ENCODE data around the gene TSPEAR. TPM values are rescaled to one million over a fixed set of nuclear protein-coding genes. Genes with fewer than 3 reads are reported as not detected.
A peak's percentile ranks its signal among the peaks of the same experiment; 100 is the strongest.
"Not testable (repeated sequence)": the region's sequence is repeated elsewhere in the genome, so short reads cannot be mapped to it uniquely, and the experiment has no call there.

Gene TSPEAR
- total and polyA plus RNA-seq, 7 experiments from 2014 or later, result 0.07 TPM; not detected in 6

DNA sequence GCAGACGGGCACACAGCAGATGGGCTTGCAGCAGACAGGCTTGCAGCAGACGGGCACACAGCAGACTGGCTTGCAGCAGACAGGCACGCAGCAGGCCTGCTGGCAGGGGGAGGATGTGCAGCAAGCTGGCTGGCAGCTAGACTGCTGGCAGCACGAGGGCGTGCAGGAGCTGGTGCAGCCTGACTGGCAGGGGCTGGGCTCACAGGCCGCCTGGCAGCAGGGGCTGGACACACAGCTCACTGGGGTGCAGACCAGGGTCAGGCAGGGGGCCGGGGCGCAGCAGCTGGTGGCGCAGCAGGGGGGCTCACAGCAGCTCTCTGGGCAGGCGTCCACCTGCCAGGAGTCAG lies 153.1 kb downstream of the TSPEAR start:
- H3K27me3 Mint-ChIP-seq, result peaks cover 0 to 37% (median 2%) of the 10 kb centered on the region in 5 donors
- H3K4me1 Mint-ChIP-seq; H3K27ac Mint-ChIP-seq; H3K4me3 ChIP-seq (ENCODE audit: low read length); H3K9me3 ChIP-seq (ENCODE audit: control insufficient read depth in 2 of 3, low read length in 3 of 3); intact Hi-C loops (cut with micrococcal nuclease); H3K4me3 Mint-ChIP-seq; H3K4me1 ChIP-seq (ENCODE audit: control insufficient read depth in 2 of 2, insufficient read depth in 2 of 2, low read length in 2 of 2); CTCF ChIA-PET; H3K36me3 ChIP-seq (ENCODE audit: control insufficient read depth in 2 of 3, insufficient read depth in 3 of 3, low read length in 3 of 3); H3K27ac ChIP-seq (ENCODE audit: low read depth, low read length); ATAC-seq; POLR2A ChIA-PET; H3K27me3 ChIP-seq (ENCODE audit: control insufficient read depth in 2 of 2, insufficient read depth in 2 of 2, low read length in 2 of 2); DNase-seq: not testable (repeated sequence)
- peaks cover 10 to 69% (median 28%) of the 10 kb centered on the region in 11 donors for H3K9me3 Mint-ChIP-seq
- peaks cover 10 to 21% (median 16%) of the 10 kb centered on the region in 5 donors for H3K36me3 Mint-ChIP-seq

DNA sequence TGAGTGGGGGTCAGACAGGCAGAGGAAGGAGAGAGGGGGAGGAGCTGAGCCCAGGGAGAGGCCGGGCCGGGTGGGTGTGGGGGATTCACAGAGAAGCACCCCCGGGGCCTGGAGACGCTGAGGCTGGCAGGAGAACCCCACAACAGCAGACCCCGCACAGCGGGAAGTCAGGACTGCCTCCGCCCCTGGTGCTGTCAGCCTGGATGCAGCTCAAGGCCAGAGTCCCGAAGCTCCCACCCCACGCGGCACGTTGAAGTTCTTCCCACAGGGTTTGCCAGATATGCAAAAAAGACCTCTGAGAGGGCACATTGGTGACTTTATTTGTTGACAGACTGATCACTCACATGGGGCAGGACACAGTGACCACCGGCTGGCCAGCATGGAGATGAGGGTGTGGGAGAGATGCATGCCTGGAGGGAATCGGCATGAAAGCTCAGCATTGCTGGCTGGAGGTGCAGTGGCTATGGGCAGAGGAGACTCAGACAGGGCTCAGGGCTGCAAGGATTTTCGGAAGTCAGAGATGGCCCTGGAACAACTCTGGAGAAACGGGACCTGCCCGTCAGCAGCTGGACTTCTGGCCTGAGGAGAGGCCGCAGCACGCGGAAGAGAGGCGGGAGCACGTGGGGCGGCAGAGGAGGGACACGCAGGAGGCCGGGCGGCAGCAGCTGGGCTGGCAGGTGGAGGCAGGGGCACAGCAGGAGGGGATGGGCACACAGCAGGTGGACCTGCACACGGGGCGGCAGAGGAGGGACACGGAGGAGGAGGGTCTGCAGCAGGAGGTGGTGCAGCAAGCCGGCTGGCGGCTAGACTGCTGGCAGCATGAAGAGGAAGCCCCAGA lies 153.7 kb downstream of the TSPEAR start:
- DNase-seq (no peak), ATAC-seq (no peak)
- H3K36me3 ChIP-seq (ENCODE audit: control insufficient read depth in 2 of 3, insufficient read depth in 3 of 3, low read length in 3 of 3), result no peaks in the 10 kb centered on the region
- Mint-ChIP-seq H3K4me3 (no peak overlapping the region), H3K27me3 (peaks cover 0 to 40% (median 2%) of the 10 kb centered on the region in 5 donors), H3K4me1 (peaks cover 0 to 4% (median 0%) of the 10 kb centered on the region in 7 donors), H3K36me3 (peaks cover 9 to 21% (median 21%) of the 10 kb centered on the region in 5 donors), H3K9me3 (peaks cover 10 to 69% (median 27%) of the 10 kb centered on the region in 11 donors), H3K27ac (no peak overlapping the region)
- H3K4me1 ChIP-seq (ENCODE audit: control insufficient read depth in 2 of 2, insufficient read depth in 2 of 2, low read length in 2 of 2), result no peaks in the 10 kb centered on the region
- CTCF ChIA-PET, result interaction anchor here (0.8 kb wide), 1 partner anchor 10 kb away, joined by 3 read pairs; no protein-coding TSS in a partner anchor
- POLR2A ChIA-PET, result no interaction called here
- no peak overlapping the region for H3K4me3 ChIP-seq (ENCODE audit: low read length)
- H3K27me3 ChIP-seq (ENCODE audit: control insufficient read depth in 2 of 2, insufficient read depth in 2 of 2, low read length in 2 of 2), result no peaks in the 10 kb centered on the region
- H3K27ac ChIP-seq (ENCODE audit: low read depth, low read length), result no peak overlapping the region
- H3K9me3 ChIP-seq (ENCODE audit: control insufficient read depth in 2 of 3, low read length in 3 of 3), result peaks cover 0 to 10% (median 0%) of the 10 kb centered on the region in 3 experiments
- intact Hi-C loops (cut with micrococcal nuclease), result no loop called here

DNA sequence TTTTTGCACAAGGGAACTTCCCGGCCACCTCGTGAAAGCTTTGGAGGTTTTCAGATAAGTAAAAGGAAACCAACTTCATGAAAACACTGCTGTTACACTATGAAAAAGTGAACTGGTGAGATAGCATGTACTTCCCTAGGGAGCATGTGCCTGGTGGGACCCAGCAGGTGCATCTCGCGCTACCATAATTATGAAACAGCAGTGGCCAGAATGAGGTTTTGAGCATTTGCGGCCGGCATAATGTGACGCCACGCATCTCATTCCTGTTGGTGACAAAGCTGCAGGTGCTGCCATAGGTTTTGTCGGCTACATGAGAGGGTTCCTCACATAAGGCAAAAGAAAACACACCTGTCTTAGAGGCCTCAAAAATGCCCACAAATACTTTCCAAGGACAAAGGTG lies 154.5 kb downstream of the TSPEAR start:
- H3K4me1 ChIP-seq (ENCODE audit: control insufficient read depth in 2 of 2, insufficient read depth in 2 of 2, low read length in 2 of 2), result no peaks in the 10 kb centered on the region
- ChIA-PET POLR2A (interaction anchor here (0.7 kb wide), 1 partner anchor 244 kb away, joined by 3 read pairs; no protein-coding TSS in a partner anchor), CTCF (no interaction called here)
- no peak overlapping the region for H3K27ac ChIP-seq (ENCODE audit: low read depth, low read length)
- Mint-ChIP-seq H3K27me3 (peaks cover 0 to 34% (median 2%) of the 10 kb centered on the region in 5 donors), H3K27ac (no peak overlapping the region), H3K4me3 (no peak overlapping the region), H3K9me3 (peaks cover 5 to 61% (median 22%) of the 10 kb centered on the region in 11 donors), H3K4me1 (peaks cover 0 to 3% (median 0%) of the 10 kb centered on the region in 7 donors), H3K36me3 (peaks cover 2 to 16% (median 15%) of the 10 kb centered on the region in 5 donors)
- peaks cover 0 to 10% (median 0%) of the 10 kb centered on the region in 3 experiments for H3K9me3 ChIP-seq (ENCODE audit: control insufficient read depth in 2 of 3, low read length in 3 of 3)
- intact Hi-C loops (cut with micrococcal nuclease), result no loop called here
- DNase-seq, result no peak
- H3K36me3 ChIP-seq (ENCODE audit: control insufficient read depth in 2 of 3, insufficient read depth in 3 of 3, low read length in 3 of 3), result no peaks in the 10 kb centered on the region
- H3K27me3 ChIP-seq (ENCODE audit: control insufficient read depth in 2 of 2, insufficient read depth in 2 of 2, low read length in 2 of 2), result no peaks in the 10 kb centered on the region
- no peak overlapping the region for H3K4me3 ChIP-seq (ENCODE audit: low read length)
- no peak for ATAC-seq

DNA sequence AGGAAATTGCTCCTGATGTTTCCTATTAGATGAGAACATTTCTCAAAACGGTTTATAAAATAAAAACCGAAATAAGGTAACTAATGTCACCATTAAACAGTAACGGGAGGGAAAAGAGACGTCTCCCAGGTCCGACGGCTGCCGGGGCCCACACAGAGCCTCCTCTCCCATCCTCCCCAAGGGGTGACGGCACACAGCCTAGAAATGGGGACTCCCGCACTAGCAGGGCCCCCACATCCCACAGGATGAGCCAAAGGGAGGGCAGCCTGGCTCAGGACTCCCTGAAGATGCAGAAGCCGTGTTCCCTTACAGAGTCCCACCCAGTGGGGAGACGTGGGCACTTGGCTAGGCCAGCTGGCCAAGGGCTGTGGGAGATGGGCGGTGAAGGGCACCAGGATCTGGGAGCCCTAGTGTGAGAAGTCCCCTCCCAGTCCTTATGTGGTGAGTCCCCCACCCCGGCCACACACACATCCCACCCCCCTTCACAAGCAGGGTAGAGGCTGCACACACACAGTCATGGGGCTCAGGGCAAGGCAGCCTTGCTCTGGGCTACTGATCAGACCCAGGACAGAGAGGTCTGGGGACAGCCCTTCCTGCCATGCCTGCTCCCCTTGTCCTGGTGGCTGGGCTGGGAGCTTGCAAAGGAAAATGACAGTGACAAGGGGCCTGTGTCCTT lies 156.0 kb downstream of the TSPEAR start:
- Histone ChIP-seq H3K4me1 (ENCODE audit: control insufficient read depth in 2 of 2, insufficient read depth in 2 of 2, low read length in 2 of 2) (no peaks in the 10 kb centered on the region), H3K27ac (ENCODE audit: low read depth, low read length) (no peak overlapping the region), H3K4me3 (ENCODE audit: low read length) (no peak overlapping the region), H3K9me3 (ENCODE audit: control insufficient read depth in 2 of 3, low read length in 3 of 3) (peaks cover 0 to 10% (median 0%) of the 10 kb centered on the region in 3 experiments), H3K36me3 (ENCODE audit: control insufficient read depth in 2 of 3, insufficient read depth in 3 of 3, low read length in 3 of 3) (no peaks in the 10 kb centered on the region), H3K27me3 (ENCODE audit: control insufficient read depth in 2 of 2, insufficient read depth in 2 of 2, low read length in 2 of 2) (no peaks in the 10 kb centered on the region)
- POLR2A ChIA-PET, result no interaction called here
- Mint-ChIP-seq H3K9me3 (peaks cover under 1 to 46% (median 15%) of the 10 kb centered on the region in 11 donors), H3K36me3 (peaks cover 0 to 19% (median 10%) of the 10 kb centered on the region in 5 donors), H3K27ac (peak overlapping the region in 1 of 9 donors; percentile 34), H3K4me1 (peaks cover 0 to 5% (median 0%) of the 10 kb centered on the region in 7 donors), H3K4me3 (no peak overlapping the region), H3K27me3 (peaks cover 0 to 21% (median 2%) of the 10 kb centered on the region in 5 donors)
- no peak for ATAC-seq
- CTCF ChIA-PET, result no interaction called here
- no peak for DNase-seq
- intact Hi-C loops (cut with micrococcal nuclease), result no loop called here

GRCh38 chr21:44552681-44553080 lies 158.7 kb downstream of the TSPEAR start:
- Histone ChIP-seq H3K9me3 (ENCODE audit: control insufficient read depth in 2 of 3, low read length in 3 of 3) (peaks cover 0 to 10% (median 0%) of the 10 kb centered on the region in 3 experiments), H3K4me3 (ENCODE audit: low read length) (no peak overlapping the region), H3K27ac (ENCODE audit: low read depth, low read length) (no peak overlapping the region), H3K4me1 (ENCODE audit: control insufficient read depth in 2 of 2, insufficient read depth in 2 of 2, low read length in 2 of 2) (peaks cover 7 to 11% of the 10 kb centered on the region in 2 donors), H3K36me3 (ENCODE audit: control insufficient read depth in 2 of 3, insufficient read depth in 3 of 3, low read length in 3 of 3) (no peaks in the 10 kb centered on the region), H3K27me3 (ENCODE audit: control insufficient read depth in 2 of 2, insufficient read depth in 2 of 2, low read length in 2 of 2) (no peaks in the 10 kb centered on the region)
- H3K4me3 Mint-ChIP-seq, result no peak overlapping the region
- peaks cover 0 to 8% (median 0%) of the 10 kb centered on the region in 5 donors for H3K27me3 Mint-ChIP-seq
- no peak overlapping the region for H3K27ac Mint-ChIP-seq
- CTCF ChIA-PET, result no interaction called here
- ATAC-seq (no peak), DNase-seq (no peak)
- intact Hi-C loops (cut with micrococcal nuclease), result no loop called here
- peaks cover 1 to 36% (median 11%) of the 10 kb centered on the region in 11 donors for H3K9me3 Mint-ChIP-seq
- POLR2A ChIA-PET, result no interaction called here
- H3K36me3 Mint-ChIP-seq, result peaks cover 4 to 28% (median 16%) of the 10 kb centered on the region in 5 donors
- peaks cover 8 to 22% (median 18%) of the 10 kb centered on the region in 7 donors for H3K4me1 Mint-ChIP-seq

DNA sequence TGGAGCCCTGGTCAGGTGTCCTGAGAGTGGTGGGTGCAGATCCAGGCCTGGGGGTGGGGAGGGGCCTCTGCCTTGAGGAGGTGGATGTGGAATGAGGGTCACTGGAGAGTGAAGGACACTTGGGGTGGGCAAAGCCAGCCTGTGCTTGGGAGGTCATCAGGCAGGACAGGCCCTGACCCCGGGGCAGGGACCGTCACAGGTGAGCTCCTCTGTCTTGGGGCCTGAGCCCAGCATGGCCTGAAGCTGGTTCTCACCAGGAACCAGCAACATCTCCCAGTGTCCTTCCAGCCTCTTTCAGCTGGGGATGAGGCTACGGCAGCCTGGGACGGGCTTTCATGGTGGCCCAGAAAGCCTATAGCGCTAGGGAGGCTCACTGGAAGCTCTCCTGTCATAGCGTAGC lies 159.2 kb downstream of the TSPEAR start:
- Mint-ChIP-seq H3K4me1 (peaks cover 14 to 27% (median 23%) of the 10 kb centered on the region in 7 donors), H3K4me3 (no peak overlapping the region), H3K9me3 (peaks cover 5 to 41% (median 17%) of the 10 kb centered on the region in 11 donors), H3K27ac (no peak overlapping the region), H3K27me3 (peaks cover 0 to 8% (median 0%) of the 10 kb centered on the region in 5 donors), H3K36me3 (peaks cover 10 to 32% (median 21%) of the 10 kb centered on the region in 5 donors)
- Histone ChIP-seq H3K36me3 (ENCODE audit: control insufficient read depth in 2 of 3, insufficient read depth in 3 of 3, low read length in 3 of 3) (no peaks in the 10 kb centered on the region), H3K27ac (ENCODE audit: low read depth, low read length) (no peak overlapping the region), H3K9me3 (ENCODE audit: control insufficient read depth in 2 of 3, low read length in 3 of 3) (peaks cover 0 to 10% (median 2%) of the 10 kb centered on the region in 3 experiments), H3K4me3 (ENCODE audit: low read length) (no peak overlapping the region), H3K4me1 (ENCODE audit: control insufficient read depth in 2 of 2, insufficient read depth in 2 of 2, low read length in 2 of 2) (peaks cover 13 to 15% of the 10 kb centered on the region in 2 donors), H3K27me3 (ENCODE audit: control insufficient read depth in 2 of 2, insufficient read depth in 2 of 2, low read length in 2 of 2) (no peaks in the 10 kb centered on the region)
- ChIA-PET CTCF (no interaction called here), POLR2A (no interaction called here)
- intact Hi-C loops (cut with micrococcal nuclease), result no loop called here
- DNase-seq (no peak), ATAC-seq (no peak)
